Fibroblast of lung (primary cell): ENCODE results near the gene SIKE1.

Experiments
- CTCF ChIP-seq, 2 donors: IDR thresholded peaks in 1 of 2; conservative IDR thresholded peaks in 1 of 2; 1 replicate in 1 of 2; 2 replicates in 1 of 2; pipeline ENCODE4 v1.5.1; 2011 to 2012; ENCODE audit warnings: low read length in 2 of 2, control low read depth in 1 of 2, inconsistent platforms in 1 of 2, low read depth in 1 of 2, mild to moderate bottlenecking in 1 of 2
- EZH2 ChIP-seq: IDR thresholded peaks from 2 replicates; pipeline ENCODE4 v1.5.1; 2012; ENCODE audit warnings: low read length, control low read depth, mild to moderate bottlenecking; ENCODE audit errors: missing control alignments

GRCh38 chr1:114770989-114771388 lies 9.5 kb downstream of the SIKE1 start:
- TF ChIP-seq CTCF (conservative IDR thresholded peaks at IDR 0.05 in 1 of 2, IDR thresholded peaks at IDR 0.05 in 1 of 2; ENCODE audit: low read depth in 1 of 2, low read length in 2 of 2) (no peak), EZH2 (no peak)
